ENCODE results near the gene TMEM117.
"Not testable (repeated sequence)": the region's sequence is repeated elsewhere in the genome, so short reads cannot be mapped to it uniquely, and the experiment has no call there.

Gene TMEM117

GRCh38 chr12:43869765-43870164, 33.9 kb downstream of the TMEM117 start:
- TF ChIP-seq ZBTB20 (tag by site-specific recombination; IDR thresholded peaks at IDR 0.05): peak; percentile 55
- peak; percentile 51; the same call in 1 of the 2 replicates for TF ChIP-seq ZNF398 (tag by site-specific recombination; IDR thresholded peaks at IDR 0.05)
- H3K27ac ChIP-seq (ENCODE audit: extremely low read depth, low read depth, low read length); POLR2A ChIA-PET; H3K36me3 ChIP-seq (ENCODE audit: control insufficient read depth in 2 of 2, insufficient read depth in 1 of 2, low read length in 2 of 2); H3K9me3 ChIP-seq (ENCODE audit: control insufficient read depth, insufficient read depth, low read depth, low read length); H3K4me1 ChIP-seq (ENCODE audit: control insufficient read depth, insufficient read depth, low read length); H3K4me3 ChIP-seq (ENCODE audit: low read depth, low read length): not testable (repeated sequence)
- CTCF ChIA-PET: interaction anchor here (0.6 to 1.2 kb wide), 2 partner anchors 13 to 14 kb away, joined by 3 to 7 read pairs; no protein-coding TSS in a partner anchor

- H3K4me3 ChIP-seq (ENCODE audit: low read depth, low read length); H3K36me3 ChIP-seq (ENCODE audit: control insufficient read depth in 2 of 2, insufficient read depth in 1 of 2, low read length in 2 of 2); H3K4me1 ChIP-seq (ENCODE audit: control insufficient read depth, insufficient read depth, low read length); H3K9me3 ChIP-seq (ENCODE audit: control insufficient read depth, insufficient read depth, low read depth, low read length); POLR2A ChIA-PET; H3K27ac ChIP-seq (ENCODE audit: extremely low read depth, low read depth, low read length): not testable (repeated sequence)
- CTCF ChIA-PET: interaction anchor here (1.0 kb wide), 1 partner anchor 94 kb away, joined by 4 read pairs; no protein-coding TSS in a partner anchor
Measured at GRCh38 chr12:43871258-43871657, 35.4 kb downstream of the TMEM117 start.

DNA sequence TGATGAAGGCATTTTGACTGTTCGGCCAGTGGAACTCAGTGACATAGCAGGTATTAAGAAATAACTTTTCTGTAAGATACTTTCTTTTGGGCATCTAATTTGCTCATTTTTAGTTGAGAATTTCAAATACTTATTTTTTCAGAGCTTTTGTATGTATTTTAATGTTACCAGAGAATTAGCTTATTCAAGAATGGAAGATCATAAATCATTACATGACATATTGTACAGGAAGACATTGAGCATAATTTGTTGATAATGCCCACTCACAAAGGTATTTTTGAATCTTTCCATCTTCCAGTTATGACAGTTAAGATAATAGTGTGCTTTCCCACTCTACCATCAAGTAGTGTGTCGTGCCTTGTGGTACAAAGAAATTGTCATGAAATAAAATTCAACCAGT, 36.5 kb downstream of the TMEM117 start:
- no peaks in the 10 kb centered on the region for H3K9me3 ChIP-seq (ENCODE audit: control insufficient read depth, insufficient read depth, low read depth, low read length)
- H3K4me1 ChIP-seq (ENCODE audit: control insufficient read depth, insufficient read depth, low read length): 0 out of 2 replicates have a peak, but pooled peaks cover 3% of the 10 kb centered on the region
- H3K27ac ChIP-seq (ENCODE audit: extremely low read depth, low read depth, low read length): no peak overlapping the region
- ChIA-PET CTCF (interaction anchor here (0.6 kb wide), 1 partner anchor 1304 kb away, joined by 5 read pairs; no protein-coding TSS in a partner anchor), POLR2A (interaction anchor here (0.6 kb wide), 1 partner anchor 11 kb away, joined by 4 read pairs; no protein-coding TSS in a partner anchor)
- H3K36me3 ChIP-seq (ENCODE audit: control insufficient read depth in 2 of 2, insufficient read depth in 1 of 2, low read length in 2 of 2): no peaks in the 10 kb centered on the region
- H3K4me3 ChIP-seq (ENCODE audit: low read depth, low read length): no peak overlapping the region
- TF ChIP-seq ZNF350 (tag by site-specific recombination; IDR thresholded peaks at IDR 0.05) (no peak), ZNF391 (tag by site-specific recombination; IDR thresholded peaks at IDR 0.05; ENCODE audit: borderline replicate concordance, low read depth) (no peak), ZNF777 (tag by site-specific recombination; IDR thresholded peaks at IDR 0.05; ENCODE audit: borderline replicate concordance) (no peak)

- POLR2A ChIA-PET: no interaction called here
- H3K27ac ChIP-seq (ENCODE audit: extremely low read depth, low read depth, low read length): no peak overlapping the region
- TF ChIP-seq PRDM6 (tag by site-specific recombination; IDR thresholded peaks at IDR 0.05): peak; percentile 82
- no peak for TF ChIP-seq ZNF302 (tag by site-specific recombination; IDR thresholded peaks at IDR 0.05; ENCODE audit: low read depth)
- no peaks in the 10 kb centered on the region for H3K36me3 ChIP-seq (ENCODE audit: control insufficient read depth in 2 of 2, insufficient read depth in 1 of 2, low read length in 2 of 2)
- CTCF ChIA-PET: interaction anchor here (0.7 to 2.5 kb wide), 3 partner anchors 73 to 310 kb away, joined by 3 to 17 read pairs (median 6); no protein-coding TSS in a partner anchor
- H3K4me1 ChIP-seq (ENCODE audit: control insufficient read depth, insufficient read depth, low read length): peaks cover 21% of the 10 kb centered on the region
- H3K9me3 ChIP-seq (ENCODE audit: control insufficient read depth, insufficient read depth, low read depth, low read length): no peaks in the 10 kb centered on the region
- H3K4me3 ChIP-seq (ENCODE audit: low read depth, low read length): no peak overlapping the region
Measured at GRCh38 chr12:43878050-43878449, 42.2 kb downstream of the TMEM117 start.

DNA sequence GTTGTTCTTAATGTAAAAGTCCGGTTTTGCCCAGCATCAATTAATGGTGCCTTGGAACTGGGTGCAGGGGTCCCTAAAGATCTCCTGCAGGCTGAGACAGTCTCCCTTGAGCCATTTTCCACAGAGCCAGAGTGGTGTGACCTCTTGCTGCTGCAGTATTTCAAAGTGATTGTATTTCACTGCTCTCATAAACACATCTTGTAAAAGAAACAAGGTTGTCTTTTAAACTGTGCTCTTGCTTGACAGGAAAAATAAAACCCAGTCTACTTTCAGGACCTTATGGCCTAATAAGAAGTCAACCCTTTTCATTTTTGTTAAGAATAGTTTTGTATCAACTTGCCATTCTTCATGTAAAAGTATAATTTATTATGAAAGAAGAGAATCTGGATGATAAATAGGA, 44.7 kb downstream of the TMEM117 start:
- ChIA-PET POLR2A (no interaction called here), CTCF (interaction anchor here (0.7 to 4.9 kb wide), 4 partner anchors 98 to 720 kb away, joined by 3 to 84 read pairs (median 3); no protein-coding TSS in a partner anchor)
- Histone ChIP-seq H3K4me3 (ENCODE audit: low read depth, low read length) (no peak overlapping the region), H3K4me1 (ENCODE audit: control insufficient read depth, insufficient read depth, low read length) (peaks cover 20% of the 10 kb centered on the region), H3K36me3 (ENCODE audit: control insufficient read depth in 2 of 2, insufficient read depth in 1 of 2, low read length in 2 of 2) (no peaks in the 10 kb centered on the region), H3K27ac (ENCODE audit: extremely low read depth, low read depth, low read length) (no peak overlapping the region), H3K9me3 (ENCODE audit: control insufficient read depth, insufficient read depth, low read depth, low read length) (no peaks in the 10 kb centered on the region)
- TF ChIP-seq KLF8 (tag by site-specific recombination; IDR thresholded peaks at IDR 0.05) (no peak), ZBTB48 (tag by site-specific recombination; IDR thresholded peaks at IDR 0.05) (no peak), ZNF768 (tag by site-specific recombination; IDR thresholded peaks at IDR 0.05) (no peak), ZNF398 (tag by site-specific recombination; IDR thresholded peaks at IDR 0.05) (no peak), ZBTB10 (tag by site-specific recombination; IDR thresholded peaks at IDR 0.05) (no peak), ZSCAN30 (tag by site-specific recombination; IDR thresholded peaks at IDR 0.05) (0 out of 2 replicates have a peak, but pooled peaks have one; percentile 44), HOXC10 (CRISPR knock-in tag; IDR thresholded peaks at IDR 0.05) (no peak), ZBTB17 (tag by site-specific recombination; IDR thresholded peaks at IDR 0.05) (peak; percentile 44; the same call in 1 of the 2 replicates), ZNF248 (tag by site-specific recombination; IDR thresholded peaks at IDR 0.05) (no peak), GLI4 (tag by site-specific recombination; IDR thresholded peaks at IDR 0.05) (no peak)
